IMR-90 (cell line): ENCODE measurements around the gene XAB2.

Experiments used
- BHLHE40 ChIP-seq: fragments of 150-350 bp; IDR thresholded peaks from 2 replicates; pipeline ENCODE4 v1.6.1; 2016; ENCODE audit warnings: mild to moderate bottlenecking, low read depth, low read length
- CHD1 ChIP-seq: IDR thresholded peaks from 2 replicates; pipeline ENCODE4 v1.6.1; 2012; ENCODE audit warnings: low read depth, low read length, improper control_type of control experiment
- CTCF ChIP-seq: conservative IDR thresholded peaks from 2 replicates; pipeline ENCODE4 v1.5.1; 2012; ENCODE audit warnings: mild to moderate bottlenecking, low read depth, low read length, improper control_type of control experiment
- MAZ ChIP-seq: IDR thresholded peaks from 2 replicates; pipeline ENCODE4 v1.6.1; 2012; ENCODE audit warnings: low read depth, mild to moderate bottlenecking, low read length, improper control_type of control experiment, moderate library complexity, borderline replicate concordance
- POLR2A ChIP-seq: IDR thresholded peaks from 2 replicates; pipeline ENCODE4 v1.6.1; 2012; ENCODE audit warnings: mild to moderate bottlenecking, low read depth, low read length
- USF2 ChIP-seq: fragments of 150-350 bp; IDR thresholded peaks from 2 replicates; pipeline ENCODE4 v1.6.1; 2017; ENCODE audit warnings: mild to moderate bottlenecking, antibody characterized with exemption, low read length, low read depth

GRCh38 chr19:7638802-7639465 lies 9.6 kb upstream of the XAB2 start:
- TF ChIP-seq CTCF (no peak), CHD1 (no peak), USF2 (no peak), POLR2A (no peak), BHLHE40 (no peak), MAZ (no peak)
